SK-N-SH (cell line): ENCODE results near the gene LDHD. TPM values are rescaled to one million over a fixed set of nuclear protein-coding genes. Genes with fewer than 3 reads are reported as not detected.

Source experiments
- CTCF ChIA-PET: fragments of 300-600, 350-600 bp; formaldehyde crosslinking; extraction: SDS; loops from one replicate; lab custom pipeline; 2021; lab: Yijun Ruan, JAX
- POLR2A ChIA-PET: fragments of 350-600 bp; sonication (Branson Sonifier 250); formaldehyde crosslinking; extraction: SDS; loops from one replicate; lab custom pipeline; 2020; ENCODE audit warnings: antibody characterized with exemption, inconsistent platforms; lab: Yijun Ruan, JAX
- DNase-seq: peaks from one replicate; pipeline ENCODE4 v3.0.0; 2012
- H2AFZ ChIP-seq: fragments of 200-600 bp; sonication (generic); 2 replicates; pipeline ENCODE4 v1.8.1; 2016; ENCODE audit warnings: antibody characterized with exemption, mild to moderate bottlenecking, low read depth
- H3F3A ChIP-seq: fragments of 200-600 bp; sonication (generic); replicated peaks from 2 replicates; pipeline ENCODE3; 2016; ENCODE audit warnings: antibody characterized with exemption, mild to moderate bottlenecking; ENCODE audit not compliant: insufficient read depth
- H3K27ac ChIP-seq, 2 experiments: fragments of 200-500 bp in 1 of 2; fragments of 200-600 bp in 1 of 2; sonication (Bioruptor generic) in 1 of 2; sonication (generic), shearing (Covaris generic) in 1 of 2; 2 replicates each; pipeline versions ENCODE4 v1.5.1 to v1.6.1; 2014 to 2016; ENCODE audit warnings: low read depth in 2 of 2, inconsistent platforms in 1 of 2, low read length in 1 of 2, mild to moderate bottlenecking in 1 of 2, mixed read lengths in 1 of 2
- H3K27me3 ChIP-seq: fragments of 200-600 bp; sonication (generic), shearing (Covaris generic); 2 replicates; pipeline ENCODE4 v1.6.1; 2016; ENCODE audit warnings: mixed run types; ENCODE audit not compliant: insufficient read depth
- H3K36me3 ChIP-seq, 2 experiments: fragments of 200-500 bp in 1 of 2; fragments of 200-600 bp in 1 of 2; sonication (Bioruptor generic) in 1 of 2; sonication (generic) in 1 of 2; replicated peaks in 1 of 2; 2 replicates each; pipeline versions ENCODE3 to v1.5.1; 2014 to 2016; ENCODE audit warnings: low read length in 1 of 2, mild to moderate bottlenecking in 1 of 2; ENCODE audit not compliant: insufficient read depth in 2 of 2, control insufficient read depth in 1 of 2
- H3K4me1 ChIP-seq, 2 experiments: fragments of 200-500 bp in 1 of 2; fragments of 200-600 bp in 1 of 2; sonication (Bioruptor generic) in 1 of 2; sonication (generic), shearing (Covaris generic) in 1 of 2; 2 replicates each; pipeline versions ENCODE4 v1.5.1 to v1.6.1; 2014 to 2016; ENCODE audit warnings: low read depth in 1 of 2, low read length in 1 of 2, mixed run types in 1 of 2; ENCODE audit not compliant: insufficient read depth in 2 of 2, control insufficient read depth in 1 of 2
- H3K4me2 ChIP-seq: fragments of 200-600 bp; sonication (generic), shearing (Covaris generic); 2 replicates; pipeline ENCODE4 v1.6.1; 2017; ENCODE audit warnings: mixed run types
- H3K4me3 ChIP-seq, 2 experiments: fragments of 200-500 bp in 1 of 2; fragments of 200-600 bp in 1 of 2; sonication (Bioruptor generic) in 1 of 2; sonication (generic), shearing (Covaris generic) in 1 of 2; 2 replicates each; pipeline versions ENCODE4 v1.5.1 to v1.8.1; 2014 to 2016; ENCODE audit warnings: low read depth in 2 of 2, inconsistent platforms in 1 of 2, low read length in 1 of 2, mild to moderate bottlenecking in 1 of 2, mixed read lengths in 1 of 2, moderate library complexity in 1 of 2
- H3K79me2 ChIP-seq: fragments of 200-600 bp; sonication (generic); 2 replicates; pipeline ENCODE4 v1.8.1; 2017; ENCODE audit warnings: mild to moderate bottlenecking; ENCODE audit not compliant: insufficient read depth
- H3K9ac ChIP-seq: fragments of 200-600 bp; sonication (generic); 2 replicates; pipeline ENCODE4 v1.6.1; 2017; ENCODE audit warnings: mixed run types
- H3K9me2 ChIP-seq: fragments of 200-600 bp; sonication (generic); 2 replicates; pipeline ENCODE4 v1.6.1; 2017; ENCODE audit warnings: mixed run types
- H3K9me3 ChIP-seq: fragments of 200-600 bp; sonication (generic); 2 replicates; pipeline ENCODE4 v1.6.1; 2017; ENCODE audit warnings: mixed run types, mild to moderate bottlenecking, moderate library complexity
- H4K20me1 ChIP-seq: fragments of 200-600 bp; sonication (generic); 2 replicates; pipeline ENCODE4 v1.6.1; 2017; ENCODE audit warnings: mild to moderate bottlenecking, mixed run types; ENCODE audit not compliant: insufficient read depth
- CTCF ChIP-seq: fragments of 200-600 bp; sonication (generic); IDR thresholded peaks from 2 replicates; pipeline ENCODE4 v1.6.1; 2017; ENCODE audit warnings: antibody characterized with exemption, mild to moderate bottlenecking, moderate library complexity
- EZH2phosphoT487 ChIP-seq: fragments of 200-600 bp; sonication (generic); IDR thresholded peaks from 2 replicates; pipeline ENCODE4 v1.6.1; 2017; ENCODE audit warnings: low read depth, mixed run types, mild to moderate bottlenecking, antibody characterized with exemption, moderate library complexity, borderline replicate concordance
- FOXJ3 ChIP-seq: sonication (generic); formaldehyde crosslinking; IDR thresholded peaks from 2 replicates; pipeline ENCODE4 v1.5.1; 2020; ENCODE audit warnings: mild to moderate bottlenecking, missing genetic modification reagents
- FOXM1 ChIP-seq: IDR thresholded peaks from 2 replicates; pipeline ENCODE4 v1.4.0; 2012; ENCODE audit warnings: low read depth, mild to moderate bottlenecking
- MXI1 ChIP-seq: IDR thresholded peaks from 2 replicates; pipeline ENCODE4 v1.6.1; 2012; ENCODE audit warnings: mild to moderate bottlenecking, low read depth, low read length, improper control_type of control experiment
- NFIC ChIP-seq: IDR thresholded peaks from 2 replicates; pipeline ENCODE4 v1.4.0; 2012; ENCODE audit warnings: borderline replicate concordance
- POLR2AphosphoS5 ChIP-seq: IDR thresholded peaks from 2 replicates; pipeline ENCODE4 v1.6.1; 2012; ENCODE audit warnings: low read depth, low read length
- SMC3 ChIP-seq: IDR thresholded peaks from 2 replicates; pipeline ENCODE4 v1.6.1; 2012; ENCODE audit warnings: low read depth, low read length, improper control_type of control experiment
- TAF1 ChIP-seq: IDR thresholded peaks from 2 replicates; pipeline ENCODE4 v1.6.1; 2012; ENCODE audit warnings: low read depth, mild to moderate bottlenecking, low read length, moderate library complexity, borderline replicate concordance
- USF1 ChIP-seq: IDR thresholded peaks from 2 replicates; pipeline ENCODE4 v1.4.0; 2012; ENCODE audit warnings: low read depth, borderline replicate concordance
- YY1 ChIP-seq: IDR thresholded peaks from 2 replicates; pipeline ENCODE4 v1.4.0; 2012; ENCODE audit warnings: low read depth, mild to moderate bottlenecking
- WGBS: methylation state at CpG from one replicate; pipeline ENCODE4 v1.1.6; 2017; ENCODE audit warnings: low lambda C conversion rate; 5-methylcytosine and 5-hydroxymethylcytosine counted together
- polyA plus RNA-seq, 3 experiments: library from polyadenylated mRNA; depleted of rRNA; stranded (reverse); fragments of >200 nt; gene quantifications; 2 replicates each; pipeline ENCODE4 v1.2.3, GENCODE V29; 2012

The LDHD gene
- polyA plus RNA-seq, 1 of the 3 experiments (the other 2 are of a cell fraction): 0.53 TPM

- no peak overlapping the region for H3K27ac ChIP-seq
- H4K20me1 ChIP-seq: peaks cover 61% of the 10 kb centered on the region
Observed at GRCh38 chr16:75062135-75062975, 54.2 kb downstream of the LDHD start.

More at GRCh38 chr16:75062135-75062975, 54.2 kb downstream of the LDHD start:
- Histone ChIP-seq H3K27me3 (no peaks in the 10 kb centered on the region), H3K36me3 (peaks cover 0 to 3% of the 10 kb centered on the region in 2 experiments), H3K9me2 (no peaks in the 10 kb centered on the region), H3K9me3 (no peaks in the 10 kb centered on the region), H3K4me2 (no peak overlapping the region), H3K79me2 (peaks cover 96% of the 10 kb centered on the region), H3K4me3 (no peak overlapping the region), H3K4me1 (peaks cover 3 to 9% of the 10 kb centered on the region in 2 experiments; a peak in 2 of 4 replicates), H3K9ac (no peak overlapping the region), H2AFZ (no peak overlapping the region)
- whole genome bisulfite sequencing: 93% methylated on average over 22 of the region's 22 CpGs
- ChIA-PET CTCF (interaction anchor here (1.3 to 3.4 kb wide), 4 partner anchors 8 to 64 kb away, joined by 3 to 10 read pairs (median 6); partner anchors contain the start of gene ZNRF1), POLR2A (no interaction called here)
- TF ChIP-seq TAF1: no peak
- TF ChIP-seq EZH2phosphoT487: no peak
- no peak for TF ChIP-seq USF1
- no peak for TF ChIP-seq YY1
- TF ChIP-seq SMC3: no peak
- no peak for TF ChIP-seq FOXJ3
- TF ChIP-seq NFIC: no peak
- no peak for TF ChIP-seq POLR2AphosphoS5
- TF ChIP-seq MXI1: no peak
- no peak for TF ChIP-seq FOXM1
- no peak for TF ChIP-seq CTCF
- TF ChIP-seq, all 33 proteins: peak for 0
- no peak for DNase-seq
- no peaks in the 10 kb centered on the region for H3F3A ChIP-seq

Other genes starting within 250 kb of the LDHD start
- gene WDR59, start 131.7 kb downstream of the LDHD start, polyA plus RNA-seq (2012; rRNA removed): 48.2 and 60.2 TPM in 2 replicates
- gene ZNRF1, start 117.8 kb downstream of the LDHD start, polyA plus RNA-seq (2012; rRNA removed): 20.6 and 23.7 TPM in 2 replicates
- gene ZFP1, start 31.7 kb upstream of the LDHD start, polyA plus RNA-seq (2012; rRNA removed): 3.0 and 3.7 TPM in 2 replicates
- gene CTRB2, start 90.4 kb upstream of the LDHD start, polyA plus RNA-seq (2012; rRNA removed): not detected in 2 replicates
- not detected in 2 replicates for gene CTRB1, start 102.2 kb upstream of the LDHD start, polyA plus RNA-seq (2012; rRNA removed)
- gene BCAR1, start 134.8 kb upstream of the LDHD start, polyA plus RNA-seq (2012; rRNA removed): 29.2 and 45.1 TPM in 2 replicates